ENCODE measurements around the gene SMC5. TPM values are rescaled to one million over a fixed set of nuclear protein-coding genes. Genes with fewer than 3 reads are reported as not detected.
A peak's percentile ranks its signal among the peaks of the same experiment; 100 is the strongest.

The SMC5 gene
- polyA plus RNA-seq, 1 of the 3 experiments (the other 2 are of a cell fraction), result 5.3 TPM

DNA sequence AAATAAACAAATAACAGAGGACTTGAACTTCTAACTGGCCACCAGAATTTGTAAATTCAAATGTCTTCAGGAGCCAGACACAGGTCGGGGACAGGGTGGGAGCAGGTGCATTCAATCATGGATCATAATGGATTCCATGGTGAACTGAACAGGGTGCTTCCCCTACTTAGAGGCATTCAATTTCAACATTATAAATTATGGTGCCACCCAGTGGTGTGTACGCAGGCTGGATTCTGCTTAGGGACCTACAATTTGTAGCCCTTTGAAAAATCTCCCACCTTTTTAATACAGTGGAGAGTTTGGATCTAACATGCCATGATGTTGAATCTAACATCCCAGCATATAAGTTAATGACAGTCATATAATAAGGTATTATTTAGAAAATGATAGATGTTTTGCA, 133.4 kb downstream of the SMC5 start:
- Histone ChIP-seq H3K4me2 (no peak overlapping the region), H3K79me2 (ENCODE audit: insufficient read depth) (peaks cover 37% of the 10 kb centered on the region), H3K27ac (ENCODE audit: low read depth in 2 of 2, low read length in 1 of 2) (no peak overlapping the region), H3K36me3 (replicated peaks in 1 of 2; ENCODE audit: control insufficient read depth in 1 of 2, insufficient read depth in 2 of 2, low read length in 1 of 2) (no peaks in the 10 kb centered on the region), H3K9me2 (no peaks in the 10 kb centered on the region), H3K4me1 (ENCODE audit: control insufficient read depth in 1 of 2, insufficient read depth in 2 of 2, low read depth in 1 of 2, low read length in 1 of 2) (peaks cover 0 to 2% of the 10 kb centered on the region in 2 experiments; a peak in 1 of 4 replicates), H3K9me3 (no peaks in the 10 kb centered on the region), H4K20me1 (ENCODE audit: insufficient read depth) (peaks cover 87% of the 10 kb centered on the region), H3K4me3 (ENCODE audit: low read depth in 2 of 2, low read length in 1 of 2) (no peak overlapping the region), H2AFZ (ENCODE audit: low read depth) (no peak overlapping the region), H3F3A (replicated peaks; ENCODE audit: insufficient read depth) (no peaks in the 10 kb centered on the region), H3K27me3 (ENCODE audit: insufficient read depth) (no peaks in the 10 kb centered on the region), H3K9ac (no peak overlapping the region)
- WGBS (ENCODE audit: low lambda C conversion rate), result 61% methylated on average over 2 of the region's 2 CpGs
- TF ChIP-seq EZH2phosphoT487 (IDR thresholded peaks at IDR 0.05; ENCODE audit: borderline replicate concordance, low read depth) (no peak), TAF1 (IDR thresholded peaks at IDR 0.05; ENCODE audit: borderline replicate concordance, low read depth, low read length) (no peak), MEF2A (IDR thresholded peaks at IDR 0.05; ENCODE audit: borderline replicate concordance, low read depth) (no peak), POLR2AphosphoS5 (IDR thresholded peaks at IDR 0.05; ENCODE audit: low read depth, low read length) (no peak), ELF1 (IDR thresholded peaks at IDR 0.05) (no peak), TEAD4 (IDR thresholded peaks at IDR 0.05; ENCODE audit: borderline replicate concordance, insufficient read depth) (no peak), JUND (IDR thresholded peaks at IDR 0.05) (no peak), RFX5 (IDR thresholded peaks at IDR 0.05; ENCODE audit: low read length) (no peak), CHD2 (IDR thresholded peaks at IDR 0.05; ENCODE audit: low read length, partially characterized antibody) (no peak), SMC3 (IDR thresholded peaks at IDR 0.05; ENCODE audit: low read depth, low read length) (peak; percentile 24; the same call in 1 of the 2 replicates), RAD21 (IDR thresholded peaks at IDR 0.05; ENCODE audit: low read length) (peak; percentile 45; the same call in 1 of the 2 replicates)
- TF ChIP-seq, protein P1, sequence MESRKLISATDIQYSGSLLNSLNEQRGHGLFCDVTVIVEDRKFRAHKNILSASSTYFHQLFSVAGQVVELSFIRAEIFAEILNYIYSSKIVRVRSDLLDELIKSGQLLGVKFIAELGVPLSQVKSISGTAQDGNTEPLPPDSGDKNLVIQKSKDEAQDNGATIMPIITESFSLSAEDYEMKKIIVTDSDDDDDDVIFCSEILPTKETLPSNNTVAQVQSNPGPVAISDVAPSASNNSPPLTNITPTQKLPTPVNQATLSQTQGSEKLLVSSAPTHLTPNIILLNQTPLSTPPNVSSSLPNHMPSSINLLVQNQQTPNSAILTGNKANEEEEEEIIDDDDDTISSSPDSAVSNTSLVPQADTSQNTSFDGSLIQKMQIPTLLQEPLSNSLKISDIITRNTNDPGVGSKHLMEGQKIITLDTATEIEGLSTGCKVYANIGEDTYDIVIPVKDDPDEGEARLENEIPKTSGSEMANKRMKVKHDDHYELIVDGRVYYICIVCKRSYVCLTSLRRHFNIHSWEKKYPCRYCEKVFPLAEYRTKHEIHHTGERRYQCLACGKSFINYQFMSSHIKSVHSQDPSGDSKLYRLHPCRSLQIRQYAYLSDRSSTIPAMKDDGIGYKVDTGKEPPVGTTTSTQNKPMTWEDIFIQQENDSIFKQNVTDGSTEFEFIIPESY (IDR thresholded peaks at IDR 0.05; ENCODE audit: borderline replicate concordance, low read depth), result no peak
- TF ChIP-seq, protein P2, sequence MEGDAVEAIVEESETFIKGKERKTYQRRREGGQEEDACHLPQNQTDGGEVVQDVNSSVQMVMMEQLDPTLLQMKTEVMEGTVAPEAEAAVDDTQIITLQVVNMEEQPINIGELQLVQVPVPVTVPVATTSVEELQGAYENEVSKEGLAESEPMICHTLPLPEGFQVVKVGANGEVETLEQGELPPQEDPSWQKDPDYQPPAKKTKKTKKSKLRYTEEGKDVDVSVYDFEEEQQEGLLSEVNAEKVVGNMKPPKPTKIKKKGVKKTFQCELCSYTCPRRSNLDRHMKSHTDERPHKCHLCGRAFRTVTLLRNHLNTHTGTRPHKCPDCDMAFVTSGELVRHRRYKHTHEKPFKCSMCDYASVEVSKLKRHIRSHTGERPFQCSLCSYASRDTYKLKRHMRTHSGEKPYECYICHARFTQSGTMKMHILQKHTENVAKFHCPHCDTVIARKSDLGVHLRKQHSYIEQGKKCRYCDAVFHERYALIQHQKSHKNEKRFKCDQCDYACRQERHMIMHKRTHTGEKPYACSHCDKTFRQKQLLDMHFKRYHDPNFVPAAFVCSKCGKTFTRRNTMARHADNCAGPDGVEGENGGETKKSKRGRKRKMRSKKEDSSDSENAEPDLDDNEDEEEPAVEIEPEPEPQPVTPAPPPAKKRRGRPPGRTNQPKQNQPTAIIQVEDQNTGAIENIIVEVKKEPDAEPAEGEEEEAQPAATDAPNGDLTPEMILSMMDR (IDR thresholded peaks at IDR 0.05), result peak; percentile 45
- TF ChIP-seq, protein P3, sequence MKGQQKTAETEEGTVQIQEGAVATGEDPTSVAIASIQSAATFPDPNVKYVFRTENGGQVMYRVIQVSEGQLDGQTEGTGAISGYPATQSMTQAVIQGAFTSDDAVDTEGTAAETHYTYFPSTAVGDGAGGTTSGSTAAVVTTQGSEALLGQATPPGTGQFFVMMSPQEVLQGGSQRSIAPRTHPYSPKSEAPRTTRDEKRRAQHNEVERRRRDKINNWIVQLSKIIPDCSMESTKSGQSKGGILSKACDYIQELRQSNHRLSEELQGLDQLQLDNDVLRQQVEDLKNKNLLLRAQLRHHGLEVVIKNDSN (IDR thresholded peaks at IDR 0.05; ENCODE audit: borderline replicate concordance, low read depth), result no peak
- TF ChIP-seq, protein P4, sequence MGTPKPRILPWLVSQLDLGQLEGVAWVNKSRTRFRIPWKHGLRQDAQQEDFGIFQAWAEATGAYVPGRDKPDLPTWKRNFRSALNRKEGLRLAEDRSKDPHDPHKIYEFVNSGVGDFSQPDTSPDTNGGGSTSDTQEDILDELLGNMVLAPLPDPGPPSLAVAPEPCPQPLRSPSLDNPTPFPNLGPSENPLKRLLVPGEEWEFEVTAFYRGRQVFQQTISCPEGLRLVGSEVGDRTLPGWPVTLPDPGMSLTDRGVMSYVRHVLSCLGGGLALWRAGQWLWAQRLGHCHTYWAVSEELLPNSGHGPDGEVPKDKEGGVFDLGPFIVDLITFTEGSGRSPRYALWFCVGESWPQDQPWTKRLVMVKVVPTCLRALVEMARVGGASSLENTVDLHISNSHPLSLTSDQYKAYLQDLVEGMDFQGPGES (IDR thresholded peaks at IDR 0.05; ENCODE audit: low read depth, low read length), result no peak
- TF ChIP-seq, protein P5, sequence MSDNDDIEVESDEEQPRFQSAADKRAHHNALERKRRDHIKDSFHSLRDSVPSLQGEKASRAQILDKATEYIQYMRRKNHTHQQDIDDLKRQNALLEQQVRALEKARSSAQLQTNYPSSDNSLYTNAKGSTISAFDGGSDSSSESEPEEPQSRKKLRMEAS (IDR thresholded peaks at IDR 0.05; ENCODE audit: low read depth), result no peak
- DNase-seq, result peak; percentile 34
- ChIA-PET CTCF (interaction anchor here (1.1 to 1.2 kb wide), 2 partner anchors 13 to 210 kb away, joined by 3 read pairs; no protein-coding TSS in a partner anchor), POLR2A (no interaction called here)
